HepG2 (cell line): ENCODE results near the gene PARD3. TPM values are rescaled to one million over a fixed set of nuclear protein-coding genes. Genes with fewer than 3 reads are reported as not detected.

Source experiments
- ATAC-seq: fragments of 200-7000 bp; cut with Tn5 transposase; 3 replicates; pipeline ENCODE4 v1.9.1; 2020; ENCODE audit warnings: mild to moderate bottlenecking, moderate library complexity
- BruUV-seq: library from RNA; stranded (reverse); fragments of 400-500 nt; replicated peaks from 2 replicates; lab custom pipeline; 2021; lab: Mats Ljungman, UMichigan
- CTCF ChIA-PET: fragments of 300-600 bp; formaldehyde crosslinking; extraction: SDS; loops from one replicate; lab custom pipeline; 2021; ENCODE audit warnings: low total read pairs, inconsistent platforms, low intra/inter-chr PET ratio; lab: Yijun Ruan, JAX
- POLR2A ChIA-PET: fragments of 350-600 bp; sonication (Branson Sonifier 250); formaldehyde crosslinking; loops from one replicate; lab custom pipeline; 2020; ENCODE audit warnings: antibody characterized with exemption, inconsistent platforms; lab: Yijun Ruan, JAX
- DNase-seq: peaks from one replicate; pipeline ENCODE4 v3.0.0-alpha.2; 2015; ENCODE audit warnings: low spot score
- FAIRE-seq: peaks from 3 replicates; lab custom pipeline; 2011; peaks lifted over from hg19 to GRCh38; lab: Jason Lieb, UNC
- H2AFZ ChIP-seq: one replicate; pipeline ENCODE4 v1.6.1; 2011; ENCODE audit warnings: low read length, inconsistent platforms
- H3K27ac ChIP-seq: fragments of 300-600 bp; 3 replicates; pipeline ENCODE4 v1.8.0; 2011; ENCODE audit warnings: mixed run types, mild to moderate bottlenecking, mixed read lengths, low read length, inconsistent platforms; ENCODE audit not compliant: insufficient read depth; ENCODE audit errors: extremely low read length
- H3K27me3 ChIP-seq, 2 experiments: fragments of 200-600 bp in 1 of 2; 2 replicates in 1 of 2; 3 replicates in 1 of 2; pipeline versions ENCODE4 v1.6.0 to v1.8.0; 2011; ENCODE audit warnings: low read length in 2 of 2, mild to moderate bottlenecking in 2 of 2, moderate library complexity in 2 of 2, inconsistent platforms in 1 of 2; ENCODE audit not compliant: insufficient read depth in 2 of 2, control insufficient read depth in 1 of 2
- H3K36me3 ChIP-seq, 2 experiments: fragments of 200-600 bp in 1 of 2; replicated peaks in 1 of 2; 2 replicates in 1 of 2; 3 replicates in 1 of 2; pipeline versions ENCODE4 v1.5.1 to v1.8.0; 2011; ENCODE audit warnings: low read length in 2 of 2, inconsistent platforms in 1 of 2; ENCODE audit not compliant: insufficient read depth in 2 of 2, control insufficient read depth in 1 of 2
- H3K4me1 ChIP-seq: 2 replicates; pipeline ENCODE4 v1.5.1; 2012; ENCODE audit warnings: low read length, inconsistent platforms; ENCODE audit not compliant: insufficient read depth
- H3K4me2 ChIP-seq: 2 replicates; pipeline ENCODE4 v1.6.0; 2011; ENCODE audit warnings: low read depth, low read length, inconsistent platforms
- H3K4me3 ChIP-seq, 3 experiments: fragments of 200-600 bp in 1 of 3; sonication (generic), shearing (Covaris generic) in 1 of 3; replicated peaks in 1 of 3; 2 replicates each; pipeline ENCODE4 v1.5.1; 2011 to 2016; ENCODE audit warnings: low read length in 3 of 3, inconsistent platforms in 2 of 3, low read depth in 2 of 3, mild to moderate bottlenecking in 2 of 3, control low read depth in 1 of 3, mixed read lengths in 1 of 3; ENCODE audit not compliant: insufficient read depth in 1 of 3
- H3K79me2 ChIP-seq: one replicate; pipeline ENCODE4 v1.6.1; 2011; ENCODE audit warnings: low read length, inconsistent platforms; ENCODE audit not compliant: insufficient read depth
- H3K9ac ChIP-seq: 2 replicates; pipeline ENCODE4 v1.6.0; 2011; ENCODE audit warnings: mild to moderate bottlenecking, low read depth, low read length, inconsistent platforms; ENCODE audit not compliant: insufficient read depth
- H3K9me3 ChIP-seq: 2 replicates; pipeline ENCODE4 v1.5.1; 2012; ENCODE audit warnings: mild to moderate bottlenecking, low read length
- H4K20me1 ChIP-seq: 2 replicates; pipeline ENCODE4 v1.6.0; 2011; ENCODE audit warnings: inconsistent platforms, mild to moderate bottlenecking, low read length, moderate library complexity; ENCODE audit not compliant: insufficient read depth
- GATAD2A ChIP-seq: IDR thresholded peaks from 2 replicates; pipeline ENCODE4 v1.6.1; 2016
- RAD21 ChIP-seq: fragments of 450-650 bp; formaldehyde crosslinking; IDR thresholded peaks from 2 replicates; pipeline ENCODE4 v1.5.0; 2020; ENCODE audit warnings: mild to moderate bottlenecking
- RNF2 ChIP-seq: fragments of 450-650 bp; conservative IDR thresholded peaks from 2 replicates; pipeline ENCODE4 v1.6.1; 2016; ENCODE audit warnings: low read depth
- TAF15 ChIP-seq: fragments of 200-400 bp; formaldehyde crosslinking; IDR thresholded peaks from one replicate; pipeline ENCODE4 v1.6.1; 2018; ENCODE audit warnings: mild to moderate bottlenecking, low read depth, low read length; ENCODE audit not compliant: poor library complexity, severe bottlenecking
- YY1 ChIP-seq: IDR thresholded peaks from 2 replicates; pipeline ENCODE4 v1.6.1; 2011; ENCODE audit warnings: low read length, low read depth, moderate library complexity, mild to moderate bottlenecking; ENCODE audit not compliant: insufficient read depth, insufficient replicate concordance
- ZNF263 ChIP-seq: sonication (generic); formaldehyde crosslinking; IDR thresholded peaks from 2 replicates; pipeline ENCODE4 v1.4.0; 2020; ENCODE audit warnings: missing genetic modification reagents
- ZNF333 ChIP-seq: sonication (generic); formaldehyde crosslinking; IDR thresholded peaks from 2 replicates; pipeline ENCODE4 v1.4.0; 2020; ENCODE audit warnings: mild to moderate bottlenecking, missing genetic modification reagents, borderline replicate concordance
- ZNF709 ChIP-seq: sonication (generic); formaldehyde crosslinking; IDR thresholded peaks from 2 replicates; pipeline ENCODE4 v1.5.0; 2020; ENCODE audit warnings: mild to moderate bottlenecking, missing genetic modification reagents
- ZNF891 ChIP-seq: sonication (generic); formaldehyde crosslinking; IDR thresholded peaks from 2 replicates; pipeline ENCODE4 v1.5.0; 2020; ENCODE audit warnings: mild to moderate bottlenecking, missing genetic modification reagents
- WGBS: methylation state at CpG from one replicate; pipeline ENCODE4 v1.1.6; 2017; ENCODE audit warnings: low lambda C conversion rate; 5-methylcytosine and 5-hydroxymethylcytosine counted together
- in situ Hi-C: cut with HindIII; loops from 2 replicates; pipeline ENCODE4 v1.10.0; 2017; ENCODE audit warnings: low pct_unique_long_range_greater_than_20kb; ENCODE audit not compliant: extremely low pct_ligation_motif_present
- intact Hi-C: fragments of 100-400 bp; cut with micrococcal nuclease; formaldehyde crosslinking; loops from one replicate; pipeline ENCODE4 v1.10.0; 2022; ENCODE audit not compliant: unreplicated experiment
- polyA plus RNA-seq, 8 experiments: library from polyadenylated mRNA; depleted of rRNA in 3 of 8; stranded (reverse) in 7 of 8; unstranded in 1 of 8; fragments of >200 nt; fragmentation: Illumina TruSeq in 4 of 8; extraction: Trizol in 4 of 8; gene quantifications; 2 replicates each; pipeline versions ENCODE4 v1.2.1 to v1.2.3, GENCODE V29; 2011 to 2016; ENCODE audit warnings: low read depth in 4 of 8, missing spikeins in 1 of 8, mixed read lengths in 1 of 8; ENCODE audit not compliant: insufficient read depth in 1 of 8
- total RNA-seq, 5 experiments: library from RNA; depleted of rRNA; stranded (reverse); fragments of >200 nt; fragmentation: Illumina TruSeq; extraction: Trizol; gene quantifications; 2 replicates each; pipeline ENCODE4 v1.2.3, GENCODE V29; 2016; ENCODE audit warnings: low read depth in 1 of 5
- TF ChIP-seq, protein P1 (sequence below): sonication (generic); formaldehyde crosslinking; IDR thresholded peaks from 2 replicates; pipeline ENCODE4 v1.4.0; 2020; ENCODE audit warnings: missing genetic modification reagents, mild to moderate bottlenecking, borderline replicate concordance
- TF ChIP-seq, protein P2 (sequence below): sonication (generic); formaldehyde crosslinking; conservative IDR thresholded peaks from 2 replicates; pipeline ENCODE4 v1.4.0; 2020; ENCODE audit warnings: missing genetic modification reagents
- TF ChIP-seq, protein P3 (sequence below): IDR thresholded peaks from 2 replicates; pipeline ENCODE4 v1.6.1; 2016; ENCODE audit warnings: missing genetic modification reagents, missing compliant biosample characterization
- TF ChIP-seq, protein P4 (sequence below): sonication (generic); formaldehyde crosslinking; IDR thresholded peaks from 2 replicates; pipeline ENCODE4 v1.4.0; 2020; ENCODE audit warnings: missing genetic modification reagents

Gene PARD3
- total and polyA plus RNA-seq, 2 of the 13 experiments (the other 11 are each of a cell fraction or from before 2014, with no cell fraction given), result 40.9 to 60.0 TPM

DNA sequence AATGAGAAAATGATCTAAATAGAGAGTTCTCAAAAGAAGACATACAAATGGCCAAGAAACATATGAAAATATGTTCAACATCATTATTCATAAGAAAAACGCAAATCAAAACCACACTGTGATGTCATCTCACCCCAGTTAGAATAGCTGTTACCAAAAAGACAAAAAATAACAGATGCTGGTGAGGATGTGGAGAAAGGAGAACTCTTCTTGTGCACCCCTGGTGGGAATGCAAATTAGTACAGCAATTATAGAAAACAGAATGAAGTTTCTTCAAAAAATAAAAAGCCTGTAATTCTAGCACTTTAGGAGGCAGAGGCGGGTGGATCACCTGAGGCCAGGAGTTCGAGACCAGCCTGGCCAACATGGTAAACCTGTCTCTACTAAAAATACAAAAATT is 199.3 kb downstream of the PARD3 start (continued):
- TF ChIP-seq TAF15, result no peak
- TF ChIP-seq RAD21 (CRISPR knock-in tag), result no peak
- TF ChIP-seq, protein P1, sequence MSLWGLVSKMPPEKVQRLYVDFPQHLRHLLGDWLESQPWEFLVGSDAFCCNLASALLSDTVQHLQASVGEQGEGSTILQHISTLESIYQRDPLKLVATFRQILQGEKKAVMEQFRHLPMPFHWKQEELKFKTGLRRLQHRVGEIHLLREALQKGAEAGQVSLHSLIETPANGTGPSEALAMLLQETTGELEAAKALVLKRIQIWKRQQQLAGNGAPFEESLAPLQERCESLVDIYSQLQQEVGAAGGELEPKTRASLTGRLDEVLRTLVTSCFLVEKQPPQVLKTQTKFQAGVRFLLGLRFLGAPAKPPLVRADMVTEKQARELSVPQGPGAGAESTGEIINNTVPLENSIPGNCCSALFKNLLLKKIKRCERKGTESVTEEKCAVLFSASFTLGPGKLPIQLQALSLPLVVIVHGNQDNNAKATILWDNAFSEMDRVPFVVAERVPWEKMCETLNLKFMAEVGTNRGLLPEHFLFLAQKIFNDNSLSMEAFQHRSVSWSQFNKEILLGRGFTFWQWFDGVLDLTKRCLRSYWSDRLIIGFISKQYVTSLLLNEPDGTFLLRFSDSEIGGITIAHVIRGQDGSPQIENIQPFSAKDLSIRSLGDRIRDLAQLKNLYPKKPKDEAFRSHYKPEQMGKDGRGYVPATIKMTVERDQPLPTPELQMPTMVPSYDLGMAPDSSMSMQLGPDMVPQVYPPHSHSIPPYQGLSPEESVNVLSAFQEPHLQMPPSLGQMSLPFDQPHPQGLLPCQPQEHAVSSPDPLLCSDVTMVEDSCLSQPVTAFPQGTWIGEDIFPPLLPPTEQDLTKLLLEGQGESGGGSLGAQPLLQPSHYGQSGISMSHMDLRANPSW (CRISPR knock-in tag), result no peak

DNA sequence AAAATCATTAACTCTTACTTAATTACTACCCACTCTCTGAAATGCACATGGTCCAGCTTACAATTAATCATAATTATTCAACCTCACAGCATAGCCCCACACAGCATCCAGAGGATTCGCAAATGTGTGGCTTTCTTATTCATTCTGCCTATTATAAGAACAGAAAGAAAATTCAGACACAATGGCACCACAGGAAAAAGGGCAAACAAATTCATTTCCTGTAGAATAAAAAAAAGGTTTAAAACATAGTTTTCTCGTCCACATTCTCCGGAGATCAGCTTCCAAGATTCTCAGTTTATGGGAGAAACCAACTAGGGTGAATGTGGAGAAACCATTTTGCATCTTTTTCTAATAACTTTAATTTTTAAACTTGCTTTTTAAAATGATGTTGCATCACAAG is 201.6 kb downstream of the PARD3 start:
- Histone ChIP-seq H2AFZ (no peak overlapping the region), H3K27me3 (no peaks in the 10 kb centered on the region), H3K27ac (no peak overlapping the region), H3K9me3 (no peaks in the 10 kb centered on the region), H3K4me3 (no peak overlapping the region), H4K20me1 (no peaks in the 10 kb centered on the region), H3K79me2 (peaks cover 11% of the 10 kb centered on the region), H3K4me2 (no peak overlapping the region), H3K9ac (no peak overlapping the region), H3K36me3 (no peaks in the 10 kb centered on the region), H3K4me1 (no peaks in the 10 kb centered on the region)
- ChIA-PET CTCF (no interaction called here), POLR2A (no interaction called here)
- in situ Hi-C loops (no loop called here), intact Hi-C loops (no loop called here)
- ATAC-seq, result no peak
- no peak for DNase-seq
- FAIRE-seq, result no peak
- TF ChIP-seq, protein P2, sequence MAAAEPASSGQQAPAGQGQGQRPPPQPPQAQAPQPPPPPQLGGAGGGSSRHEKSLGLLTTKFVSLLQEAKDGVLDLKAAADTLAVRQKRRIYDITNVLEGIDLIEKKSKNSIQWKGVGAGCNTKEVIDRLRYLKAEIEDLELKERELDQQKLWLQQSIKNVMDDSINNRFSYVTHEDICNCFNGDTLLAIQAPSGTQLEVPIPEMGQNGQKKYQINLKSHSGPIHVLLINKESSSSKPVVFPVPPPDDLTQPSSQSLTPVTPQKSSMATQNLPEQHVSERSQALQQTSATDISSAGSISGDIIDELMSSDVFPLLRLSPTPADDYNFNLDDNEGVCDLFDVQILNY (CRISPR knock-in tag), result no peak
- TF ChIP-seq, protein P3, sequence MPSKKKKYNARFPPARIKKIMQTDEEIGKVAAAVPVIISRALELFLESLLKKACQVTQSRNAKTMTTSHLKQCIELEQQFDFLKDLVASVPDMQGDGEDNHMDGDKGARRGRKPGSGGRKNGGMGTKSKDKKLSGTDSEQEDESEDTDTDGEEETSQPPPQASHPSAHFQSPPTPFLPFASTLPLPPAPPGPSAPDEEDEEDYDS (CRISPR knock-in tag), result no peak
- TF ChIP-seq GATAD2A, result no peak
- TF ChIP-seq RNF2, result no peak
- no peak for TF ChIP-seq ZNF333 (CRISPR knock-in tag)
- TF ChIP-seq ZNF891 (CRISPR knock-in tag), result no peak
- no peak for TF ChIP-seq ZNF263 (CRISPR knock-in tag)
- no peak for TF ChIP-seq ZNF709 (CRISPR knock-in tag)
- TF ChIP-seq, protein P4, sequence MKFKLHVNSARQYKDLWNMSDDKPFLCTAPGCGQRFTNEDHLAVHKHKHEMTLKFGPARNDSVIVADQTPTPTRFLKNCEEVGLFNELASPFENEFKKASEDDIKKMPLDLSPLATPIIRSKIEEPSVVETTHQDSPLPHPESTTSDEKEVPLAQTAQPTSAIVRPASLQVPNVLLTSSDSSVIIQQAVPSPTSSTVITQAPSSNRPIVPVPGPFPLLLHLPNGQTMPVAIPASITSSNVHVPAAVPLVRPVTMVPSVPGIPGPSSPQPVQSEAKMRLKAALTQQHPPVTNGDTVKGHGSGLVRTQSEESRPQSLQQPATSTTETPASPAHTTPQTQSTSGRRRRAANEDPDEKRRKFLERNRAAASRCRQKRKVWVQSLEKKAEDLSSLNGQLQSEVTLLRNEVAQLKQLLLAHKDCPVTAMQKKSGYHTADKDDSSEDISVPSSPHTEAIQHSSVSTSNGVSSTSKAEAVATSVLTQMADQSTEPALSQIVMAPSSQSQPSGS, result no peak
- TF ChIP-seq YY1, result no peak
- WGBS, result 96% methylated on average over 3 of the region's 3 CpGs
- no TSS peak for BruUV-seq
